Esophagus squamous epithelium (tissue), 4 donors: ENCODE results near the gene DLGAP1.

Experiments
- POLR2A ChIP-seq, 4 donors: fragments of 450-650 bp; IDR thresholded peaks; one replicate each; pipeline ENCODE4 v1.6.1; 2017; ENCODE audit warnings: antibody characterized with exemption in 4 of 4, mild to moderate bottlenecking in 4 of 4, moderate library complexity in 3 of 4
- TF ChIP-seq, protein P1 (sequence below), 6 experiments: fragments of 450-650 bp in 4 of 6; fragments of 200-600 bp in 2 of 6; sonication (generic) in 2 of 6; IDR thresholded peaks; one replicate each; pipeline ENCODE4 v1.5.1; 2016 to 2019; ENCODE audit warnings: antibody characterized with exemption in 6 of 6, mild to moderate bottlenecking in 4 of 6, moderate library complexity in 4 of 6

DNA sequence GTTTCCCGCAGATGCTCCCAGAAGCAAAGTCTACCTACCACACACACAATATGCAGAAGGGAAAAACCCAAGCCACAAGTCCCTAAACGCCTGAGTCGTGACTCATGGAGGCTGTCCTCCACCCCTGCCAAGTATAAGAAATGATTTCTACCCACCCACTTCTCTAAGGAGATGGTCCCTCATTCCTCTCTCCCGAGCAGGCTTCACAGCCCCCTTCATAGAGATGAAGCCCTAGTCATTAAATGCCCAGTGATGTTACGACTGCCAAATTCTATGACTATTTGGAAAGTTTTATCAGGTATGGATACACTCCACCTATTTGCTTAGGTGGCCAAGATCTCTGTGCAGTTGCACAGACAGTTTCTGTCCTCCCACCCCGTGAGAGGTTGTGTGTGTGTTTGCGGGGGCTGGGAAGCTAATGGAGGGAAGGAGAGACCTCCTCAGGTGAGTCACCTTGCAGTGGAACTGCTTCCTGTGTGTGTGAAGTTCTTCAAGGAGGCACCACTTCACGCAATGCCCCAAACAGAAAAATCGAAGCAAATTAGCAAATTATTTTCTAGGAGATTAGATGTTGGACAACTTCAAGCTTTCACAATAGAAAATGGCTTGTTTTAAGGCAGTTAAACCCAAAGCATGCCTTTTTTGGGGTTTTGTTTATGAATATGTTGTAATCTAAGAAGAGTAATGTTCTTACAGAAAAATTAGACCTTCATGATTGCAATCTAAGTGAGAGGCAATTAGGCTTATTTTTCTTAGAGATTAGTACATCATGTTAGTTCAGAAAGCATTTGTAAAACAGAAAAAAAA lies 830.0 kb downstream of the DLGAP1 start:
- TF ChIP-seq, protein P1, sequence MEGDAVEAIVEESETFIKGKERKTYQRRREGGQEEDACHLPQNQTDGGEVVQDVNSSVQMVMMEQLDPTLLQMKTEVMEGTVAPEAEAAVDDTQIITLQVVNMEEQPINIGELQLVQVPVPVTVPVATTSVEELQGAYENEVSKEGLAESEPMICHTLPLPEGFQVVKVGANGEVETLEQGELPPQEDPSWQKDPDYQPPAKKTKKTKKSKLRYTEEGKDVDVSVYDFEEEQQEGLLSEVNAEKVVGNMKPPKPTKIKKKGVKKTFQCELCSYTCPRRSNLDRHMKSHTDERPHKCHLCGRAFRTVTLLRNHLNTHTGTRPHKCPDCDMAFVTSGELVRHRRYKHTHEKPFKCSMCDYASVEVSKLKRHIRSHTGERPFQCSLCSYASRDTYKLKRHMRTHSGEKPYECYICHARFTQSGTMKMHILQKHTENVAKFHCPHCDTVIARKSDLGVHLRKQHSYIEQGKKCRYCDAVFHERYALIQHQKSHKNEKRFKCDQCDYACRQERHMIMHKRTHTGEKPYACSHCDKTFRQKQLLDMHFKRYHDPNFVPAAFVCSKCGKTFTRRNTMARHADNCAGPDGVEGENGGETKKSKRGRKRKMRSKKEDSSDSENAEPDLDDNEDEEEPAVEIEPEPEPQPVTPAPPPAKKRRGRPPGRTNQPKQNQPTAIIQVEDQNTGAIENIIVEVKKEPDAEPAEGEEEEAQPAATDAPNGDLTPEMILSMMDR (IDR thresholded peaks at IDR 0.05) = no peak
- TF ChIP-seq POLR2A (IDR thresholded peaks at IDR 0.05) = no peak
